Trophoblast cell (in vitro differentiated cells and primary cell): Measurements from ENCODE around the gene MPZL3.

Experiments used
- DNase-seq, 2 donors: peaks; one replicate each; pipeline ENCODE4 v3.0.0-alpha.2; 2016
- H2AFZ ChIP-seq: 2 replicates; pipeline ENCODE4 v1.6.1; 2013; ENCODE audit warnings: low read length, moderate library complexity, mild to moderate bottlenecking; ENCODE audit not compliant: insufficient read depth, poor library complexity
- H2AK5ac ChIP-seq: 2 replicates; pipeline ENCODE4 v1.6.1; 2013; ENCODE audit warnings: mild to moderate bottlenecking, low read length
- H2BK120ac ChIP-seq: 2 replicates; pipeline ENCODE4 v1.6.1; 2013; ENCODE audit warnings: low read length, mild to moderate bottlenecking, moderate library complexity; ENCODE audit not compliant: insufficient read depth, poor library complexity
- H2BK12ac ChIP-seq: 2 replicates; pipeline ENCODE4 v1.6.1; 2013; ENCODE audit warnings: mild to moderate bottlenecking, low read length, moderate library complexity
- H2BK5ac ChIP-seq: 2 replicates; pipeline ENCODE4 v1.6.1; 2013; ENCODE audit warnings: low read length, low read depth, moderate library complexity, mild to moderate bottlenecking; ENCODE audit not compliant: poor library complexity
- H3K14ac ChIP-seq: 2 replicates; pipeline ENCODE4 v1.6.1; 2013; ENCODE audit warnings: mild to moderate bottlenecking, low read length
- H3K18ac ChIP-seq: 2 replicates; pipeline ENCODE4 v1.6.1; 2013; ENCODE audit warnings: mild to moderate bottlenecking, low read length
- H3K23ac ChIP-seq: 2 replicates; pipeline ENCODE4 v1.6.1; 2013; ENCODE audit warnings: low read length
- H3K27ac ChIP-seq: 2 replicates; pipeline ENCODE4 v1.5.1; 2013; ENCODE audit warnings: low read depth, mild to moderate bottlenecking, inconsistent platforms, low read length, moderate library complexity
- H3K27me3 ChIP-seq: 2 replicates; pipeline ENCODE4 v1.6.1; 2013; ENCODE audit warnings: inconsistent platforms, mild to moderate bottlenecking, low read length, moderate library complexity; ENCODE audit not compliant: insufficient read depth
- H3K36me3 ChIP-seq, 2 experiments: 1 replicate in 1 of 2; 2 replicates in 1 of 2; pipeline ENCODE4 v1.6.1; 2013; ENCODE audit warnings: low read length in 2 of 2, mild to moderate bottlenecking in 2 of 2, moderate library complexity in 1 of 2; ENCODE audit not compliant: insufficient read depth in 2 of 2, control insufficient read depth in 1 of 2
- H3K4ac ChIP-seq: 2 replicates; pipeline ENCODE4 v1.6.1; 2013; ENCODE audit warnings: low read depth, mild to moderate bottlenecking, low read length, moderate library complexity
- H3K4me1 ChIP-seq, 2 experiments: 1 replicate in 1 of 2; 2 replicates in 1 of 2; pipeline ENCODE4 v1.6.1; 2013; ENCODE audit warnings: low read length in 2 of 2, mild to moderate bottlenecking in 2 of 2, moderate library complexity in 1 of 2; ENCODE audit not compliant: insufficient read depth in 2 of 2, control insufficient read depth in 1 of 2
- H3K4me2 ChIP-seq: 2 replicates; pipeline ENCODE4 v1.6.1; 2013; ENCODE audit warnings: inconsistent platforms, mild to moderate bottlenecking, low read length, moderate library complexity
- H3K4me3 ChIP-seq: 2 replicates; pipeline ENCODE4 v1.5.1; 2013; ENCODE audit warnings: mild to moderate bottlenecking, low read depth, low read length, inconsistent platforms
- H3K79me1 ChIP-seq: one replicate; pipeline ENCODE4 v1.6.1; 2013; ENCODE audit warnings: low read length
- H3K79me2 ChIP-seq: 2 replicates; pipeline ENCODE4 v1.6.1; 2013; ENCODE audit warnings: low read length, mild to moderate bottlenecking; ENCODE audit not compliant: control insufficient read depth, insufficient read depth, poor library complexity
- H3K9ac ChIP-seq: 2 replicates; pipeline ENCODE4 v1.6.1; 2013; ENCODE audit warnings: mild to moderate bottlenecking, low read length
- H3K9me3 ChIP-seq: 2 replicates; pipeline ENCODE4 v1.6.1; 2013; ENCODE audit warnings: low read depth, mild to moderate bottlenecking, control low read depth, inconsistent platforms, low read length; ENCODE audit not compliant: insufficient read depth
- H4K12ac ChIP-seq: 2 replicates; pipeline ENCODE4 v1.6.1; 2013; ENCODE audit warnings: low read depth, mild to moderate bottlenecking, low read length, moderate library complexity
- H4K8ac ChIP-seq: 2 replicates; pipeline ENCODE4 v1.6.1; 2013; ENCODE audit warnings: low read depth, mild to moderate bottlenecking, low read length, moderate library complexity
- H4K91ac ChIP-seq: one replicate; pipeline ENCODE4 v1.6.1; 2013; ENCODE audit warnings: low read depth, mild to moderate bottlenecking, low read length, moderate library complexity
- whole genome bisulfite sequencing: extraction: QIAGEN DNeasy Blood & Tissue Kit; methylation state at CpG from one replicate; pipeline ENCODE4 v1.1.7; 2013; ENCODE audit warnings: missing lambda C conversion rate; ENCODE audit not compliant: insufficient read length, insufficient coverage; ENCODE audit errors: extremely low coverage; 5-methylcytosine and 5-hydroxymethylcytosine counted together

Gene MPZL3

DNA sequence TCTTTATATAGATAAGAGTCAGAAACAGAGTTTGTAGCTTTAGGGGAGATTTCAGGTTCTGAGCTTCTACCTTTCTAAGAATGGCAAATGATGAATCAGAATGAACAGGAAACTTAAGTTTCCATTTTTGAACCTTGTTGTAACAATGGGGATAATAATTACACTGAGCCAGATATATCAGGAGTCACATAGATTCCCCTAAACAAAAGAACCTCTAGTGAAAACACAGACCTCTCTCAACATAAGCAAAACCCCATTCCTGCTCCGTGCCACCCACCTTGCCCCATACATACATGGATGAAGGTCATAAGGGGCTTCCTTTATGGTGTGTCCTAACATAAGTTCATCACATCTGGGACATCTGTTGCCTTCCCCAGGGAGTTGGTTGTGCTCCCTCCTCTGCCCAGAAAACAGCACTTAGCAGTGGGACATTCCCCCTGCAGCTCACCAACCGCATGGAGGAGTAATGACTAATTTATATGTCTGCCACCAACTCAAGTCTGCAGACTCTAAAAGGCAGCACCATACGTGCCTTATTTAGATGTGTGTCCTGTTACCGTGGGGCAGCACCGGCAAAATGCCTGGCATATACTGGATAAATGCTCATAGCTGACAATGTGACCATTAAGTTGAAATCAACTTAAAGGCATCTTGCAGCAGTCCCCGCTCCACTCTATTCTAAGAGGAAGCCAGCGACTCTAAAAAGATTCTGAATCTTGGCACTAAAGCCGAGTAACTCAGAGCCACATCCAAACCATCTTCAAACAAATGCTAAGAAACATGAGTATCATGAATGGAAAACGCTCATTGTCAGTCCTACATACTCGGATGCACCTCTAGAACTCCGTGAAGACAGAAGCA lies 35.3 kb downstream of the MPZL3 start:
- Histone ChIP-seq H3K18ac (no peak overlapping the region), H3K23ac (no peak overlapping the region), H2BK12ac (no peak overlapping the region), H3K27ac (no peak overlapping the region), H3K4me2 (no peak overlapping the region), H3K14ac (no peak overlapping the region), H3K79me1 (no peaks in the 10 kb centered on the region), H2AK5ac (no peak overlapping the region), H3K27me3 (no peaks in the 10 kb centered on the region), H3K36me3 (no peaks in the 10 kb centered on the region), H2BK5ac (no peak overlapping the region), H4K12ac (no peak overlapping the region), H3K4me3 (no peak overlapping the region), H4K8ac (no peak overlapping the region), H3K79me2 (no peaks in the 10 kb centered on the region), H2AFZ (no peak overlapping the region), H4K91ac (no peak overlapping the region), H3K9ac (no peak overlapping the region), H3K4me1 (no peaks in the 10 kb centered on the region), H3K9me3 (no peaks in the 10 kb centered on the region), H3K4ac (no peak overlapping the region), H2BK120ac (no peak overlapping the region)
- no peak for DNase-seq
- WGBS, result no CpG with 5 or more reads among the region's 11 CpGs

DNA sequence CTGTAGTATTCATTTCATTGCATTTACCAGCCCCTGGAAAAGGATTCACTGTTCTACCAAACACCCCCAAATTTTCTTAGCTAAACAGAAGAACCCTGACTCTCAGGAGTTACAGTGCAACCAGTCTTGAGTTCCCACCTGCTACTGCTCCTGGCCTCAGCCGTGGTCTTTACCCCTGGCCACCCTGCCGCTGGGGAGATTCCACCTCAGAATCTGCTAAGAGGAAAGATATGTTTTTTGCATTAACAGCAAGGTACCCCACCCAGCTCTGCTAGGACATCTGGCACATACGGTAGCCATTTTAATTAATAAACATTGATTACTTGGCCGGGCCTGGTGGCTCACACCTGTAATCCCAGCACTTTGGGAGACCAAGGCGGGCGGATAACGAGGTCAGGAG lies 36.4 kb downstream of the MPZL3 start:
- H2BK5ac ChIP-seq, result no peak overlapping the region
- H4K12ac ChIP-seq, result no peak overlapping the region
- no peak overlapping the region for H3K27ac ChIP-seq
- no peak overlapping the region for H2BK12ac ChIP-seq
- H3K9me3 ChIP-seq, result no peaks in the 10 kb centered on the region
- WGBS, result no CpG with 5 or more reads among the region's 7 CpGs
- no peak overlapping the region for H3K4ac ChIP-seq
- no peaks in the 10 kb centered on the region for H3K27me3 ChIP-seq
- H3K36me3 ChIP-seq, result no peaks in the 10 kb centered on the region
- H3K9ac ChIP-seq, result no peak overlapping the region
- H3K23ac ChIP-seq, result no peak overlapping the region
- no peak overlapping the region for H4K91ac ChIP-seq
- H3K79me1 ChIP-seq, result no peaks in the 10 kb centered on the region
- no peak overlapping the region for H2BK120ac ChIP-seq
- H3K18ac ChIP-seq, result no peak overlapping the region
- no peak overlapping the region for H2AK5ac ChIP-seq
- DNase-seq, result no peak
- H2AFZ ChIP-seq, result no peak overlapping the region
- H3K4me3 ChIP-seq, result no peak overlapping the region
- H4K8ac ChIP-seq, result no peak overlapping the region
- H3K14ac ChIP-seq, result no peak overlapping the region
- H3K4me1 ChIP-seq, result peaks cover 0 to 2% of the 10 kb centered on the region in 2 experiments
- no peaks in the 10 kb centered on the region for H3K79me2 ChIP-seq
- no peak overlapping the region for H3K4me2 ChIP-seq

- no peak overlapping the region for H3K23ac ChIP-seq
- no peaks in the 10 kb centered on the region for H3K27me3 ChIP-seq
- H3K18ac ChIP-seq, result no peak overlapping the region
- H3K79me1 ChIP-seq, result no peaks in the 10 kb centered on the region
- no peak overlapping the region for H4K8ac ChIP-seq
- H4K91ac ChIP-seq, result no peak overlapping the region
- no peak overlapping the region for H2AFZ ChIP-seq
- no peaks in the 10 kb centered on the region for H3K9me3 ChIP-seq
- H2BK120ac ChIP-seq, result no peak overlapping the region
- no peak overlapping the region for H3K4me3 ChIP-seq
- peaks cover 0 to 2% of the 10 kb centered on the region in 2 experiments for H3K4me1 ChIP-seq
- WGBS, result no CpG with 5 or more reads among the region's 3 CpGs
- no peak overlapping the region for H2BK5ac ChIP-seq
- H2BK12ac ChIP-seq, result no peak overlapping the region
- H3K27ac ChIP-seq, result no peak overlapping the region
- no peak overlapping the region for H2AK5ac ChIP-seq
- H3K79me2 ChIP-seq, result no peaks in the 10 kb centered on the region
- DNase-seq, result no peak
- H3K4ac ChIP-seq, result no peak overlapping the region
- H3K14ac ChIP-seq, result no peak overlapping the region
- no peak overlapping the region for H3K9ac ChIP-seq
- H3K4me2 ChIP-seq, result no peak overlapping the region
- no peak overlapping the region for H4K12ac ChIP-seq
- H3K36me3 ChIP-seq, result no peaks in the 10 kb centered on the region
Measured at GRCh38 chr11:118215262-118215661, 36.9 kb downstream of the MPZL3 start.

DNA sequence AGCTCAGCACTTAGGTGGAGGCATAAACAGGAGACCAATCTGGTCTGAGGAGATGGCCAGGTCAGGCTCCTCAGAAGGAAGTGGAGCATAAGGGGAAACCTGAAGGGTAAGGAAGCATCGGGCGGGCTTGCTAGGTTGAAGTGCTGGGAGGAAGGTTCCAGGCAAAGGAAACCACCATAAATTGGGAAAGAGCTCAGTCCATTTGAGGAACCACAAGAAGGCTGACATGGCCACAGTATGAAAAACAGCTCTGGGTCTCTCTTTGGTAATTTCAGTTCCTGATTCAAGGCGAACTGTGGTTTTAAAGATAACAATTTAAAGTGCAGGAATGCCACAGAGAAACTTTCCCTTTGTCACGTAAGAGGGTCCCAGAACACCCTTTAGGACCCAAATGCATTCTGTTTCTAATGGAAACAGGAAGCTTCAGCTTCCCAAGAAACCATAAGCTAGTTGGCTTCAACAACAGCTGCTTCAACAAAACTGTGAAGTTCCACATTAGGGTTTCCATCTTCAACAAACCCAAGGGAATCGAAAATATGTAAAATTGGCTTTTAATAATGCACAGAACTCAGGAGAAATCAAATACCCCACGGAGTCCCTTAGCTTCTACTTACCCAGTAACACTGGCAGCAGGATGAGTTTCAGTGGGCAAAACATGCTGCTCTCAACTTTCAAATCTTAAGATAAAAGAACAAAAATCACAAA lies 37.8 kb downstream of the MPZL3 start:
- Histone ChIP-seq H3K23ac (peak overlapping the region; percentile 62), H3K4ac (no peak overlapping the region), H3K4me3 (no peak overlapping the region), H4K8ac (no peak overlapping the region), H3K4me1 (peaks cover 0 to 2% of the 10 kb centered on the region in 2 experiments), H3K18ac (no peak overlapping the region), H2AK5ac (no peak overlapping the region), H3K27ac (no peak overlapping the region), H3K4me2 (no peak overlapping the region), H3K14ac (no peak overlapping the region), H3K27me3 (no peaks in the 10 kb centered on the region), H3K79me2 (no peaks in the 10 kb centered on the region), H2BK120ac (no peak overlapping the region), H2AFZ (no peak overlapping the region), H4K91ac (no peak overlapping the region), H2BK12ac (no peak overlapping the region), H4K12ac (no peak overlapping the region), H2BK5ac (no peak overlapping the region), H3K9ac (peak overlapping the region; percentile 32), H3K79me1 (no peaks in the 10 kb centered on the region), H3K36me3 (no peaks in the 10 kb centered on the region), H3K9me3 (no peaks in the 10 kb centered on the region)
- no CpG with 5 or more reads among the region's 6 CpGs for WGBS
- peak in 1 of 2 donors; percentile 24 for DNase-seq
